CD4-positive, alpha-beta T cell (primary cell): Measurements from ENCODE around the gene ERCC2. TPM values are rescaled to one million over a fixed set of nuclear protein-coding genes. Genes with fewer than 3 reads are reported as not detected.
"Not testable (repeated sequence)": the region's sequence is repeated elsewhere in the genome, so short reads cannot be mapped to it uniquely, and the experiment has no call there.

Experiments
- ATAC-seq: fragments of 200-7000 bp; cut with Tn5 transposase; one replicate; pipeline ENCODE4 v1.10.0; 2022; ENCODE audit warnings: mild to moderate bottlenecking; ENCODE audit not compliant: poor library complexity
- CTCF ChIA-PET: fragments of 350-600 bp; sonication (Branson Sonifier 250); formaldehyde crosslinking; loops from one replicate; lab custom pipeline; 2021; ENCODE audit warnings: antibody characterized with exemption, inconsistent platforms; lab: Charles Lee
- POLR2A ChIA-PET: fragments of 350-600 bp; sonication (Branson Sonifier 250); formaldehyde crosslinking; loops from one replicate; lab custom pipeline; 2021; ENCODE audit warnings: antibody characterized with exemption, inconsistent platforms; lab: Charles Lee
- DNase-seq, 14 experiments: peaks; one replicate each; pipeline ENCODE4 v3.0.0-alpha.2; 2013 to 2020; ENCODE audit warnings: mixed read lengths in 2 of 14
- H3K27ac ChIP-seq, 2 donors: one replicate each; pipeline versions ENCODE4 v1.5.1 to v1.7.0; 2013; ENCODE audit warnings: low read length in 2 of 2, low read depth in 1 of 2, mild to moderate bottlenecking in 1 of 2
- H3K27me3 ChIP-seq, 2 experiments: 1 replicate in 1 of 2; 2 replicates in 1 of 2; pipeline versions ENCODE4 v1.6.1 to v1.7.0; 2013; ENCODE audit warnings: low read length in 2 of 2, control low read depth in 1 of 2, mild to moderate bottlenecking in 1 of 2, moderate library complexity in 1 of 2; ENCODE audit not compliant: insufficient read depth in 2 of 2, control insufficient read depth in 1 of 2
- H3K36me3 ChIP-seq: one replicate; pipeline ENCODE4 v1.6.1; 2013; ENCODE audit warnings: low read length, control low read depth; ENCODE audit not compliant: insufficient read depth
- H3K4me1 ChIP-seq: one replicate; pipeline ENCODE4 v1.6.1; 2013; ENCODE audit warnings: low read length, control low read depth; ENCODE audit not compliant: insufficient read depth
- H3K4me3 ChIP-seq: one replicate; pipeline ENCODE4 v1.5.1; 2013; ENCODE audit warnings: mild to moderate bottlenecking, low read length, moderate library complexity
- H3K9me3 ChIP-seq, 2 experiments: 1 replicate in 1 of 2; 2 replicates in 1 of 2; pipeline versions ENCODE4 v1.6.1 to v1.7.0; 2013; ENCODE audit warnings: low read length in 2 of 2, mild to moderate bottlenecking in 2 of 2, control low read depth in 1 of 2, moderate library complexity in 1 of 2; ENCODE audit not compliant: control insufficient read depth in 1 of 2, insufficient read depth in 1 of 2
- H3K27ac Mint-ChIP-seq: one replicate; pipeline ENCODE4 v1.8.0; 2020; ENCODE audit warnings: mixed read lengths
- H3K27me3 Mint-ChIP-seq: one replicate; pipeline ENCODE4 v1.8.0; 2021; ENCODE audit warnings: mixed read lengths
- H3K36me3 Mint-ChIP-seq: one replicate; pipeline ENCODE4 v1.8.0; 2021; ENCODE audit warnings: low read depth, mixed read lengths
- H3K4me1 Mint-ChIP-seq: one replicate; pipeline ENCODE4 v1.8.0; 2021; ENCODE audit warnings: low read depth, mixed read lengths
- H3K4me3 Mint-ChIP-seq: one replicate; pipeline ENCODE4 v1.8.0; 2020; ENCODE audit warnings: mild to moderate bottlenecking, mixed read lengths
- H3K9me3 Mint-ChIP-seq: one replicate; pipeline ENCODE4 v1.8.0; 2020; ENCODE audit warnings: mixed read lengths
- intact Hi-C, 2 experiments: fragments of 100-400 bp; cut with DNase I in 1 of 2; cut with micrococcal nuclease in 1 of 2; formaldehyde crosslinking; loops; one replicate each; pipeline versions ENCODE4 v1.15.1 to v1.9.0; 2023 to 2025; cut with DNase I, micrococcal nuclease
- total RNA-seq, 174 experiments: library from RNA in 2 of 174; stranded (reverse) in 2 of 174; gene quantifications; one replicate each; pipeline ENCODE4 v1.2.3 and lab custom pipeline; 2021 to 2026
- TF ChIP-seq, protein P1 (sequence below): fragments of 200-600 bp; IDR thresholded peaks from one replicate; pipeline ENCODE4 v1.8.0; 2022; ENCODE audit warnings: antibody characterized with exemption, mild to moderate bottlenecking

ERCC2 gene
- total RNA-seq, 2 experiments from 2014 or later: 8.7 to 9.6 TPM

DNA sequence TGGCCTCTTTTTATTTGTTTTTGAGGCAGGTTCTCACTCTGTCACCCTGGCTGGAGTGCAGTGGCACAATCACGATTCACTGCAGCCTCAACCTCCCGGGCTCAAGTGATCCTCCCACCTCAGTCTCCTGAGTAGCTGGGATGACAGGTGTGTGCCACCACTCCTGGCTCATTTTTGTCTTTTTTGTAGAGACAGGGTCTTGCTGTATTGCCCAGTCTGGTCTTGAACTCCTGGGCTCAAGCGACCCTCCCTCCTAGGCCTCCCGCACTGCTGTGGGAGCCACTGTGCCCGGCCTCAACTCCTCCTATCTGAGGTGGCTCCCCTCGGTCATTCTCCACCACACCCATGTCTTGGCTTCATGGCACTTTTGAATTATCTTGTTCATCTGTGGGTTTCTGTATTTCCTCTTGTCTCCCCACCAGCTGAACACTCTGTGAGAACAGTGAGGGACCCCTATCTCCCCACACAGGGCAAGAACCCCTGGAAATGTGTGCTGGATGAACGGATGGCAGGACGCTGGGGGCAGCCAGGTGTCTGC, 55.6 kb downstream of the ERCC2 start:
- Histone ChIP-seq H3K4me3 (no peak overlapping the region), H3K27ac (no peak overlapping the region), H3K27me3 (peaks cover 6 to 49% of the 10 kb centered on the region in 2 experiments), H3K9me3 (peaks cover 0 to 6% of the 10 kb centered on the region in 2 experiments), H3K36me3 (no peaks in the 10 kb centered on the region), H3K4me1 (no peaks in the 10 kb centered on the region)
- POLR2A ChIA-PET: no interaction called here
- TF ChIP-seq, protein P1, sequence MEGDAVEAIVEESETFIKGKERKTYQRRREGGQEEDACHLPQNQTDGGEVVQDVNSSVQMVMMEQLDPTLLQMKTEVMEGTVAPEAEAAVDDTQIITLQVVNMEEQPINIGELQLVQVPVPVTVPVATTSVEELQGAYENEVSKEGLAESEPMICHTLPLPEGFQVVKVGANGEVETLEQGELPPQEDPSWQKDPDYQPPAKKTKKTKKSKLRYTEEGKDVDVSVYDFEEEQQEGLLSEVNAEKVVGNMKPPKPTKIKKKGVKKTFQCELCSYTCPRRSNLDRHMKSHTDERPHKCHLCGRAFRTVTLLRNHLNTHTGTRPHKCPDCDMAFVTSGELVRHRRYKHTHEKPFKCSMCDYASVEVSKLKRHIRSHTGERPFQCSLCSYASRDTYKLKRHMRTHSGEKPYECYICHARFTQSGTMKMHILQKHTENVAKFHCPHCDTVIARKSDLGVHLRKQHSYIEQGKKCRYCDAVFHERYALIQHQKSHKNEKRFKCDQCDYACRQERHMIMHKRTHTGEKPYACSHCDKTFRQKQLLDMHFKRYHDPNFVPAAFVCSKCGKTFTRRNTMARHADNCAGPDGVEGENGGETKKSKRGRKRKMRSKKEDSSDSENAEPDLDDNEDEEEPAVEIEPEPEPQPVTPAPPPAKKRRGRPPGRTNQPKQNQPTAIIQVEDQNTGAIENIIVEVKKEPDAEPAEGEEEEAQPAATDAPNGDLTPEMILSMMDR: no peak
- CTCF ChIA-PET: no interaction called here
- Mint-ChIP-seq H3K9me3 (no peaks in the 10 kb centered on the region), H3K4me1 (no peaks in the 10 kb centered on the region), H3K27ac (no peak overlapping the region), H3K27me3 (peaks cover 51% of the 10 kb centered on the region), H3K4me3 (no peak overlapping the region), H3K36me3 (no peaks in the 10 kb centered on the region)
- ATAC-seq (no peak), DNase-seq (no peak)
- intact Hi-C loops: no loop called here

- H3K9me3 Mint-ChIP-seq, CTCF ChIA-PET, ATAC-seq, DNase-seq, POLR2A ChIA-PET, H3K4me1 Mint-ChIP-seq, H3K27ac ChIP-seq, H3K4me1 ChIP-seq, intact Hi-C loops, H3K4me3 ChIP-seq, H3K27ac Mint-ChIP-seq, H3K36me3 ChIP-seq, H3K36me3 Mint-ChIP-seq, H3K4me3 Mint-ChIP-seq: not testable (repeated sequence)
- peaks cover 39% of the 10 kb centered on the region for H3K27me3 Mint-ChIP-seq
- H3K27me3 ChIP-seq: peaks cover 6 to 27% of the 10 kb centered on the region in 2 experiments
- peaks cover 0 to 11% of the 10 kb centered on the region in 2 experiments for H3K9me3 ChIP-seq
Measured at GRCh38 chr19:45312285-45312684, 58.1 kb downstream of the ERCC2 start.

DNA sequence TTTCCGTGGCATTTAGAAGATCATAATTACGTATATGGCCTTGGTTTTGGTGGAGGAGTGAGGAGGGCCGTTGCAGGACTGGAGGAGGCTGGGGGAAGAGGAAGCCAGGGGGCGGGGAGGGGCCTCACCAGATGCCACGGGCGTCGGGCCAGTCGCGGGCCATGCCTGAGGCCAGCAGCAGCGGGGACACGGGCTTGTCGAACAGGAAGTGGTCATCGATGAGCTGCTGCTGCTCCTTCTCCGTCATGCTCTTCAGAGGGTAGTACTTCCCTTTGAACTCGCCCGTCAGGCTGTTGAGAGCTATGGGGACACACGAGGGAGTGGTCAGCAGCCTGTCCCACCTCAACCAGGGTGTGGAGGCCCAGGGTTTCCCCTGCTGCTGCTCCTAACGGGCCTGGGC, 58.8 kb downstream of the ERCC2 start:
- no peak for ATAC-seq
- Histone ChIP-seq H3K4me1 (no peaks in the 10 kb centered on the region), H3K36me3 (no peaks in the 10 kb centered on the region), H3K27me3 (peaks cover 6 to 24% of the 10 kb centered on the region in 2 experiments), H3K9me3 (peaks cover 0 to 11% of the 10 kb centered on the region in 2 experiments), H3K4me3 (no peak overlapping the region), H3K27ac (no peak overlapping the region)
- no peaks in the 10 kb centered on the region for H3K36me3 Mint-ChIP-seq
- ChIA-PET POLR2A (no interaction called here), CTCF (no interaction called here)
- no peaks in the 10 kb centered on the region for H3K9me3 Mint-ChIP-seq
- peak in 2 of 14 experiments; percentile 15 to 36 for DNase-seq
- H3K27ac Mint-ChIP-seq: no peak overlapping the region
- H3K4me1 Mint-ChIP-seq: no peaks in the 10 kb centered on the region
- H3K27me3 Mint-ChIP-seq: peaks cover 34% of the 10 kb centered on the region
- intact Hi-C loops: no loop called here
- TF ChIP-seq, protein P1: no peak
- H3K4me3 Mint-ChIP-seq: no peak overlapping the region

DNA sequence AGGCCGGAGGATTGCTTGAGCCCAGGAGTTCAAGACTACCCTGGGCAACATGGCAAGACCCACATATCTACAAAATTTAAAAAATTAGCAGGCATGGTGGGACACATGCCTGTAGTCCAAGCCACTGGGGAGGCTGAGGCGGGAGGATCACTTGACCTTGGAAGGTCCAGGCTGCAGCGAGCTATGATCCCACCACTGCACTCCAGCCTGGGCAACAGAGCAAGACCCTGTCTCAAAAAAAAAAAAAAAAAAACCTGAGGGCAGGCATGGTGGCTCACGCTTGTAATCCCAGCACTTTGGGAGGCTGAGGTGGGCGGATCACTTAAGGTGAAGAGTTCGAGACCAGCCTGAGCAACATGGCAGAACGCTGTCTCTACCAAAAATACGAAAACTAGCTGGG, 61.1 kb downstream of the ERCC2 start:
- H3K9me3 Mint-ChIP-seq, H3K27ac Mint-ChIP-seq, ATAC-seq, H3K36me3 Mint-ChIP-seq, H3K4me3 ChIP-seq, H3K9me3 ChIP-seq, H3K36me3 ChIP-seq, intact Hi-C loops, POLR2A ChIA-PET, H3K4me3 Mint-ChIP-seq, H3K27ac ChIP-seq, H3K4me1 ChIP-seq, CTCF ChIA-PET, DNase-seq, H3K4me1 Mint-ChIP-seq: not testable (repeated sequence)
- peaks cover 20% of the 10 kb centered on the region for H3K27me3 Mint-ChIP-seq
- H3K27me3 ChIP-seq: peaks cover 2 to 16% of the 10 kb centered on the region in 2 experiments
